Dermis blood vessel endothelial cell (primary cell): ENCODE results near the gene ITGA2. TPM values are rescaled to one million over a fixed set of nuclear protein-coding genes. Genes with fewer than 3 reads are reported as not detected.
A peak's percentile ranks its signal among the peaks of the same experiment; 100 is the strongest.

ENCODE experiments used
- DNase-seq: peaks from one replicate; pipeline ENCODE4 v3.0.0; 2010
- total RNA-seq: library from RNA; depleted of rRNA; stranded (reverse); fragments of >200 nt; gene quantifications from 2 replicates; pipeline ENCODE4 v1.2.3, GENCODE V29; 2014

The ITGA2 gene
- total RNA-seq, 1 donor from 2014 or later = 44.9 TPM

DNA sequence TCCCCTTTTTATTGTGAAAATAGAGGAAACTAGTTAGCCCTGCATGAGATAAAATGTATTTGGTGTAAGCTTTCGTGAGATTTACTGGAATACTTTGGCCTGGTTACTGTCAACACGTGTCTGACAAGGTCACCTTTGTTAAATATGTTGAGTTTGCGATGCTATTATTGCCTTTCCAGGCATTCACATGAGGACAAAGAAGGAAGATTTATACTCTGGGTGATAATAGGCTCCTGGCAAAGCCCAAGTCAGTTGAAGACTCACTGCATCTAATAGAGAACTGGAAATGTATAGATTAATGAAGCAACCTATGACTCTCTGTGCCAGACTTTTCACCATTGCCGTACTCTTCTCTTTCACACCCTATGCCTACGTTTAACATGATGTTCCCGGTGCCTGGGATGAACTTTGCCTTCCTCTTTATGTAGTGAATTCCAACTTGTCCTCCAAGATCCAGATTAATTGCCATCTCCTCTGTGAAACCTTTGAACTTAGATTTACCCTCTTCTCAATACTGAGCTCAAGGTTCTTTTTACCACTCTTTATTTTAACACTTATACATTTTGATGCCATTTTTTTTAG is 33.9 kb downstream of the ITGA2 start:
- DNase-seq = no peak

DNA sequence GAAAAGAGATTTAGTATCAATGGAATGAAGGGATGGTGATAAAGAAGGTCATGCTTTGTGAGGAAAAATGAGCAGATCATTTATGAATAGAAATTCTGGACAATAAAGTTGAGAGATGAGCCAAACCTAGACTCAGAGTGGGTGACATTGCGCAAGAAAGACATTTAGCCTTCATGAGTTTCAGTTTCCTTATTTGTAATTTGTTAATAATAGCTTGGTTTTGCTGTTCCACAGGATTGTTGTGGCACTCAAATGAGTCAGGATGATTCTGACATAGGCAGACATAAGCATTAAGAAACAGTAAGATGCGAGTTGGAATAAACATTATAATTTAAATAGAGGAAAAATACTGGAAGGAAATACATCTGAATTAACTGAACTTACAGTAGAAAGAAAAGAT is 34.8 kb downstream of the ITGA2 start:
- DNase-seq = peak; percentile 45

DNA sequence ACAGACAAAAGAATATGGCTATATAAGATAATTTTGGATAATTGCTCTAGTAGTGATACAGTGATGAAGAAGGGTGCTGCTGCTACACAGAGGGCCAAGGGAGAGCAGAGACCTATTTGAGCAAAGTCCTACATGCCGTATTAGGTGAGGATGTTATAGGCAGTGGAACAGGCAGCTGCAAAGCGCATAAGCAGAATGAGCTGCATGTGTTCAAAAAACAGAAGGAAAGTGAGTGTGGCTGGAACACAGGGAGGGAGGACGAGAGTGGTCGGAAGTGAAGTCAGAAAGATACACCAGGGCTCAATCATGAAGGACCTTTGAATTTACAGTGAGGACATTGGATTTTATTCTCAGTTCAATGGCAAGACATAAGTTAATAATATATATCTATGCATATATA is 35.4 kb downstream of the ITGA2 start:
- no peak for DNase-seq

DNA sequence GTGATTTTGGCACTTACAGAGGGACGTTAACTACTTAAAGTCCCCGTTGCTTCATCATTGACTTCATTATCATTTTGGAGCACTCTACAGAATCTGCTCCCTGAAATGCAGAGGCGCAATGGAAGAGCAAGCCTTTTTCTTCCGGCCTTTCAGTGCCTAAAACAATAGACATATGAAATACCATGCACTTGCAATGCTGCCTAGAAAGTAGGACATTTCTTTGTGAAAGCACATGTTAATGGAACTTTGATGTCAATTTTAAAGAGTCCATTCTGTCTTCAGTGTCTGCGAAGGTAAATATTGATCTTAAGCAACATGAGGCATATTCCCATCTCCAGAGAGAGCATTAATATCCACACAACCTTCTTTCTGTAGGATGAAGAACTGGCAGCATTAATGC is 36.3 kb downstream of the ITGA2 start:
- DNase-seq = no peak

DNA sequence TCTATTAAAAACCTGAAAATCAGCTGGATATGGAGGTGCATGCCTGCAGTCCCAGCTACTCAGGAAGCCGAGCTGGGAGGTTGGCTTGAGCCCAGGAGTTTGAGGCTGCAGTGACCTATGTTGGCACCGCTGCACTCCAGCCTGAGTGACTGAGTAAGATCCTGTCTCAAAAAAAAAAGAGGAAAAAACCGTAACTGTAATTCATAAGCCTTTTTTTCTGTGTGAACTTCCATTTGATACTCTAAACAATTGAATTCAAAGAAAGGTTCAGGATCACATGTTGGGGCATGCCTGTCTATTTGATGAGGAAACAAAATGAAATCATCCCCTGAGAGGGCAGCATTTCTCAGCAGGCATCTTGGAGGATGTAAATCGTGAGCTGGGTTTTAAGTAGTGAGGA is 38.8 kb downstream of the ITGA2 start:
- DNase-seq = peak; percentile 94

DNA sequence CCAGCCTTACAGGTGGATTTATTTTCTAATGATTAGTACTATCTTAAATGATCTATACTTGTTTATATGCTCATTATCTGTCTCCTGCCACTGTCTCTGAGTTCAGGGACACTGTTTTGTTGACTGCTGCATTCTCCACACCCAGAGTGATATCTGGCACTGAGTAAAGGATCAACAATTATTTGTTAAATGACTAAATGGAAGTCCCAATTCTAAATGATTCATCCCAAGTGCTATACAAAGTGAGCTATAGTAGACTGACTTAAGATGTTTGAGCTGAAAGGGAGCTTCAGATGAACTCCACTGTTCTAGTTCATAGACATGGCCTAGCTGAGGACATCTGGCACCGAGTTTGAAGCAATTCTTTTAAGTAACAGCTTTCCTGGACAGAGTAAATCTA is 40.5 kb downstream of the ITGA2 start:
- no peak for DNase-seq

DNA sequence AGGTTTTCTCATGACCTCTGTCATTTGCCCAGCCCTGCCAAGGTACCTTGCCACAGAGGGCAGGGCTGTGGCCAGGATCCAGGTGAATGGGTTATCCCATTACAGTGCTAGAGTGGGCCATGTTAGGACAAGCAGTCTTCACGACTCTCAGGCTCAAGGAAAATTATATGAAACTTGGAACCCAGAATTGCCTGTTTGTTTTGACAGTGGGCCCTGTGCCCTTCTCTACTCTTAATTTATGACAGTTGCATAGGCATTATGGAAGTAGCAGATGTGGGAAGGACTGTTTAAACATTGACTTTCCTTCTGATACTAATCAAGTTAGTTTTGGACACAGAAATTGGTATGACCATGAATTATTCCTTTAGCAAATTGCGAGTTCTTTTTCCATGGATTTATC is 41.7 kb downstream of the ITGA2 start:
- no peak for DNase-seq

DNA sequence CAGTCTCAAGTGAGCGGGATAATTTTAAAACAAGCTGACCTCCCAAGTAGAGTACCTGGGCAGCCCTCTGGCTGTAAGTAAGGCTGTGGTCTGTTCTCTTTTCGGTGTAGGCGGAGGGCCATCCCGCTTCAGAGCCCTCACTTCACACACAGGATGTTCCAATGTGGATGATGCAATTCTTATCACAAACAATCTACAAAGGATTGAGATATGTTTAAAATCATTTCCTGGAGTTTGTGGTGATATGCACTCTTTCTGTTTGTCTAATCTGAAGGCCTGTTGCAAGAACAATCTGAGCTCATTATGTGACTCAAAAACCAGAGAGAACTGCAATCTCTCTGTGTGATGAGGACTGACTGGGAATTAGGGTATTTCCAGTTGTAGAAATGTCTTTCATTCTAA is 42.5 kb downstream of the ITGA2 start:
- DNase-seq = peak; percentile 87

DNA sequence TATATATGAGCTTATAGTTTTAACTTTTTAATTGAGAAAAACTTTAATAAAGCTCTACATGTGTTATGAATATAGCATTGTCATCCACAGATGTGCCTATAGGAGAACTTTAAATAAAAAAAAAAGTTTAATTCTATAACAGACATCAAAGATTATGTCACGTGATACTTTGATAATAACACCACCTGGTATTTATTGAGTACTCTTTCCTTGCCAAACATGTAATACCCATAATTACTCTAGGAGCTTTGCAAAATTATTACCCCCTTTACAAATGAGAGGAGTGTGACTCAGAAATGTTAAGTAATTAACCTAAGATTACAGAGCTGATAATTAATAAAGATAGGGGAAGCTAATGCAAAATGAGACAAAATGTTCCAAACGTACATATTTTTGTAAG is 43.0 kb downstream of the ITGA2 start:
- DNase-seq = no peak

DNA sequence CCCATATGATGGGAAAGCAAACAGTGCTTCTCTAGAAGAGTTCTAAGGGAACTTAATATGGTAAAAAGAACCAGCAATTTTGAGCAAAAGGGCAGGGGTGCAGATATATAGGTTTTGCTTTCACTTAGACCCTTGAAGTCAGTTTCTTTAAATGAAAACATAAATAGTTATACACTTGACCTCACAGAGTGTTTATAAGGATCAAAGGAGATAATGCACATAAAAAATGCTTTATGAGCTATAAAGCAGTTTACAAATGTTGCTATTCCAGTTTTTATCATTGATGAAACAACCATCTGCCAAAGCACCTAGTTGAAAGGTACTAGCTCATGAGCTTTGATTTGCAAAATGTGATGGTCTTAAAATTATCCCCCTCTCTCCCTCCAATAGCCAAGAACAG is 45.7 kb downstream of the ITGA2 start:
- no peak for DNase-seq

DNA sequence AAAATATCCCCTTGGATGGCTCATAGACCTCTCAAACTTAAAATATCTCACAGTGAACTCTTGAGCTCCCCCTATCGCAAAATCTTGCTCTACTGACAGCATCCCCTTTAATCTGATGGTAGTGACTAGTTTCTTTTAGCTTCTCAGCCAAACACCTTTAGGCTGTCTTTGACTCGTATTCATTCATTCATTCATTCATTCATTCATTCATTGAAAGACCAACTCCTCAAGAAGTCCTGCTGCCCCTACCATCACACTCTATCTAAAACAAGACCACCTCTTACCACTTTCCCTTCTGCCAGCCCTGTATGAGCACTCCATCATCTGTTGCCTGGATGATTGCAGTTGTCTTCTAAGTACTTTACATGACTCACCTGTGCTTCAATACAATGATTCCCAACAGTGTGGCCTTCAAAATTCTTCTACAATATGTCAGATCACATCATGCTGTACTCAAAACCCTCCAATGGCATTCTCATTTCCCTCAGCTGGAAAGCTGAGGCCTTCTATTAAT is 46.8 kb downstream of the ITGA2 start:
- DNase-seq = peak; percentile 60

DNA sequence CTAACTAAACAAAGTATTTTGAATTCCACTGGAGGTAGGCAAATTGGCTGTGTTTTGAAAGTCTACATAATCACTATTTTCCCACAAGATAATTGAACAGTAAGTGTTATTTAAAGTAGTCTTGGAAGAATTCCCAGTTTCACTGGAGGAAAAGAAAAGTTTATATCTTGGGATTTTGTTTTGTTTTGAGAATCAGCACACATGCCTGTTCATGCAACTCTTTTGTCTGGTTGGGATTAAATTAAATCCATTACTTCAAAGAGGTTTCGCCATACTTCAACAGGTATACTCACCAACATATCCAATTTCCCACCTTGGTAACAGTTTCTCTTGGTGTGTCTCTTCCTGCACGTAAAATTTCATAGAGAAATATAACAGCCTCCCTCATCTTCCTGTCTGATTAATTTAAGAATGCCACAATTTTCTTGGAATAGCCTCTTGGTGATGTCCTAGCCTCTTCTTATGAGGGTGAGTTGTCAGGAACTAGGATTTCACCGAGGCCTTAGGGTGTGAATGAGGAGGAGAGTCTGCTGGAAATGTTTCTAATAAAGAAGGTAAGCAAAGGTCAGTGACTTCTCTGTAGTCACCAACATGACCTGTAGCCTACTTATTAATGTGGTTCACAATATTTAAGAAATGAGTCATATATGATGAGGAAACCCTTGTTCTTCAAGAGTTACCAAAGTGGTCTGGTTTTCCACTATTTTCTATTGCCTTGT is 48.1 kb downstream of the ITGA2 start:
- peak; percentile 85 for DNase-seq

DNA sequence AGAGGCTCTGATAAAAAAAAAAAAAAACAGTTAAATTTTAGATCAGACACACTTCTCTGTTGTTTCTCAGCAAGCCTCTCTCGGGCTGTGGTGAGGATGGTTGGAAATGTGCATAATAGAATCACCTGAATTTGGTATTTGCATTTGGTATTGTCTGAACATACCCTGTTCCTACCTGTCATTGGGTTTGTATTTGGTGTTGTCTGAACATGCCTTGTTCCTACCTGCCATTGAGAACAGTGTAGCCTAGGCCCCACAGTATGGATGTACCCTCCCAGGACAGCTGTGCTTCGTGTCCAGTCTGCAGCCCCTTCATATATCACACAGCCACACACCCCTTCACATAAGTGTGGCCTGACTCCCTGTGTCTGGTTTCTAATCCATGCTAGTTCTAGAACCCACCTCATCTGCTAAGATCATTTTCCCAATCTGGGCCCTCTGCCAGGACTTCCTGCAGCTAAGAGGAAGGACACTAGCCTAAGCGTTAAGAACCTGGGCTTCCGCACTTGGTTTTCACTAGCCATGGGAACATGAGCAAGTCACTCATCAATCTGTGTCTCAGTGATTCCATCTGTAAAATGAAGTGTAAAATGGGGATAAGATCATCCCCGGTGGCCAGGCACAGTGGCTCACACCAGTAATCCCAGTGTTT is 49.2 kb downstream of the ITGA2 start:
- peak; percentile 68 for DNase-seq

DNA sequence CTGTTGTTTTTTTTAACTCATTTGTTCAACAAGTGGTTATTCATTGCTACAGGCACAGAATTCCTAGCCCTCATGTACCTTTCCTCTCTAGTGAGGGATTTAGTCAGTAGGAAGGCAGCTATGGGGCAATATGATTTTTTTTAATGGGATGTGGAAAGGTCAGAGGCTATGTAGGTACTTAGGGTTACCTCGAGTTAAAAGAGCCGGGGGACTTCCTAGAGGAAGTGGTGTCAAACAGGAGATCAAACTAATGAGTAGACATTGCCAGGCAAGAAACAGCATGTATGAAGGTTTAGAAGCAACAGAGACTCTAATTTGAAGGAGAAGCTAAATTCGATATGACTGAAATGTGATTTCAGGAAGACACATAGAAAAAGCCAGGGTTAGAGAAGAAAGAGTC is 50.7 kb downstream of the ITGA2 start:
- DNase-seq = no peak

DNA sequence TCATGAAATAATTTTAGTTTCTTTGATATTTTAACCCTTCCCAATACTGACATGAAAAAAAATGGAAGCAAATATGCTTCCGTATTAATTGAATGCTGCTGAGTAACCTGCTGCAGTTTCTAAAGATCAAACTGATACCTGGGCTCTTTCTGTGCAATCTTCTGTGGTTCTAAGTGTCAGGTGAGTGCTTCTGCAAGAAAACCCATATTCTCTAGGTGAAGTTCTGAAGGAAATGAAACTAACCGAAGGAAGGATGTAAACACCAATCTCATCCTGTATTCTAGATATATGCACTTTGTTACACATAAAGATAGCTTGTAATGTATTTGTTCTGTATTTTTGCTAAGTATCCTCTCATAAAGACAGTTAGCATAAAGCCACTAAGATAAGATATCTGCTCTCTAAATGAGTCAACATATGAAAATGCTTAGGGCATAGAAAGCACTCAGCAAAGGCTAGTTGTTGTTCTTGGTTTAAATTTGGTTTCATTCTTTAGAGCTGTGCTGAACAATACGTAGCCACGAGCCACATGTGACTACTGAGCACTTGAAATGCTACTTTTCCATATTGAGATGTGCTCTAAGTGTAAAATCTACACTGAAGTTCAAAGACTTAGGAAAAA is 52.0 kb downstream of the ITGA2 start:
- DNase-seq = no peak

DNA sequence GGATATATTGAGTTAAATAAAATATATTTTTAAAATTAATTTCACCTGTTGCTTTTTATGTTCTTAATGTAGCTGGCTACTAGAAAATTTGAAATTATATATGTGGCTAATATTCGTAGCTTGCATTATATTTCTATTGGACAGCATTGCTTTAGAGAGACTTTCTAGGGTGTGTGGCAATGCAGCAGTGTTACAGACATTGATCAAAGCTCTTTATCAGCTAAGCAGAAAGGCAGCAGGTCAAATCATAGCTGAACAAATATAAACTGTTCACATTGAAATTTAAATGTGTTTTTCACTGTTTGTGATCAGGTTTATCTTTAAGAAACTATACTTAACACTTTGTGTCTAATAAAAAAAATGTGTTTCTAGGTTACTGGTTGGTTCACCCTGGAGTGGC is 52.6 kb downstream of the ITGA2 start:
- no peak for DNase-seq

DNA sequence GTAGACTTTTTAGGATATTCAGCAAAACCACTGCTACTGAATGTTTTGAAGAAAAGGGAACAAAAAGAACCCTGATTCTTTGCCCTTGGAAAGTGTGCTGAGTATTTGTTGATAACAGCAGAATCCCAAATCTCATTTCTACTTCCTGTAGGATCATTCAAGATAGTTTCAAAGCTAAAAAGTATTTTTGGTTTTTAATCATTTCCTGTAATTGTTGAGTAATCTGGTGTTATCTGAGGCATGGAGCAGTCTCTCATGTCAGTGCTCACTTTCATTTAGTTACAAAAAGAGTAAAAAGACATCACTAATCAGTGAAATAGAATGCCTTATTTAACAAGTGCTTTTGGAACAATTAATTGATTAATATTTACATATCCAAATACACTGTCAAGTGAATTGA is 56.1 kb downstream of the ITGA2 start:
- DNase-seq = peak; percentile 41

DNA sequence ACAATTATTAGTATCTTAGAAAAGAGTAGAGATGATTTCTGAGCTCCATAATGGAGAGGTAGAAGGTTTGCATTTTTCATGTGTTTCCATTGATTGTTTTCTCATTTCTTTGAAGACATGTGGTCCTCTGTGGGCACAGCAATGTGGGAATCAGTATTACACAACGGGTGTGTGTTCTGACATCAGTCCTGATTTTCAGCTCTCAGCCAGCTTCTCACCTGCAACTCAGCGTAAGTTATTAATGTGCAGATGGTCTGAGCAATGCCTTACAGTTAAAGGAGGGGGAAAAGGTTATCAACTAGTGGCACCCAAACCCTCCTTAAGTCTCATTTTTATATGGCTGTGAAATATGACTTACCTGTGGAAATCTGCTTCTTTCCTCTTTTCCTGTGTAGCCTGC is 59.1 kb downstream of the ITGA2 start:
- no peak for DNase-seq

DNA sequence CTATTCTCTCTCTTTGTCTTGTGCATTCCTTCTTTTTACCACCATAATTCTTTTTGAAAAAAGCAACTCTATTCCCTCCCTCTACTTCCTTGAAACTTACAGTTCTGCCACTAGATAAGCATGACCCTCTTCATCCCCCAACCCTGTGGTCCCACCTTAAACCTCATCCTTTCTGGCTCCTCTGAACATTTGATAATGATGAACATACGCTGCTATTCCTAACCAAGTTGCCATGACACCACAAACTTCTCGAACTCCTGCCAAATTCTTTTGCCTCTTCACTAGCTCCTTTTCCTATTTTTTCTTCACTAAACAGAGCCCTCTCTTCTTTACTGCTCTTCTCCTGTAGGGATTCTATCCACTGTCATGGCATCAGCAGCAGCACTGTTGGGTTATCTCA is 63.3 kb downstream of the ITGA2 start:
- no peak for DNase-seq

DNA sequence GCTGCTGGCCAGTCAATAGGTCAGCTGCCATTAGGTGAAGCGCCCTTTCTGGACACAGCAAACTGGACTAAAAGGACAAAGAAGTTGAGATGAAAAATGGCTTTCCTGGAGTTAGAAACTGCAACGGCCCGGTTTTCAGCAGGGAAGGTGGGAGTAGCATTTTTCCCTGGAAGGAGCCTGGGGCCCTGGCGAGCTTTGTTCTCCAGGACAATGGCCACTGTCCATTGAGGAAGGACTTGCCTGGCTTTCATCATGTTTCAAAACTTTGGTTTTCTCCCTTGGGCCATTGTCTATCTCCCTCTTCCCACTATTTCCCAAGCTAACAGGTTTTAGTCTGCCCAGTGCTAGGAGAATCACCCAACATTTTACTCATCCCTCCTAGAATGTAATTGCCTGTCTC is 64.2 kb downstream of the ITGA2 start:
- no peak for DNase-seq

DNA sequence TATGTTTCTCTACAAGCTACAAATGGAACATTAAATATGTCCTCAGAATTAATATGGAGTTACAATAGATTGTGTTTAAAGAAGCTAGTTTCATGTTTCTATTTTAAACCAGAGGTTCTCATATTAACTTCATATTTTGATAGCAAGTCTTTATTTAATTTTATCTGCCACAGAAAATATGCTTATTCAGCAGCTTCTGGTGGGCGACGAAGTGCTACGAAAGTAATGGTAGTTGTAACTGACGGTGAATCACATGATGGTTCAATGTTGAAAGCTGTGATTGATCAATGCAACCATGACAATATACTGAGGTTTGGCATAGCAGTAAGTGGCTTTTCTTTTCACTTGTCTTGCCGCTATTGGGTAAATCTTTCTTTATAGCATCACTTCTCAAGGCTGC is 66.2 kb downstream of the ITGA2 start:
- DNase-seq = no peak

DNA sequence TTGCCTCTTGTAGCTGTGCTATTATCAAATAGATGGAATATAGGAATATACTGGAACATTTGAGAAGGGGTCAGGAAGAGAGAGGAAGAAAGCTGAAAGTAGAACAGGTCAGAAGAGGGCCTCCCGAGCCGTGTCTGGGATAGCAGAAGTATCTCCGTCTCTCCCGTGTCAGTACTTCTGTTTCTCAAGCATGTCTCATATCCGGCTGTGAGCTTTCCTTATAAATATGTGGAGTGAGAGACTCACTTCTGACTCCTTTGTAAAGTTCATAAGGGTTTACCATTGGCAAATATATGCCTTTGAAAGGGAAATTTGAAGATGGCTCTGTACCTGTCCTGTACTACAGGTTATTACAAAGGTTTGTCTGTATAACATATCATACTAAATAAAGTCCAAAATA is 70.1 kb downstream of the ITGA2 start:
- DNase-seq = peak; percentile 15

DNA sequence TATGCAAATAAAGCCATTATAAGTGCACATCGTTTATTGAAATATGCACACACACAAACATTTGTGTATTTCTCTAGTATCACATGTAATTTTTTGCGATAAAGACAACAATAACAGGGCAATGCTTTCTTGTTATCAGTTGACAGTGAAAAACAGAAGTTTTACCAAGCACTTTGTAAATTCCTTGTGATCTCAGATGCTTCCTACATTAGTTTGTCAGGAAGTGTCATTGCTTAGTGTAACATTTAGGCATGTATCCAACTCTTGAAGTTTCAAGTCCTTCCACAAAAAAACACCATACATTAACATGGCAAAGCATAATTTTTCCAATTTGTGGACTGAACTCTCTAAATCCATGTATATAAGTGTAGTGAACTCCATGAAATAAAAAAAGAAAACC is 74.0 kb downstream of the ITGA2 start:
- DNase-seq = peak; percentile 85

DNA sequence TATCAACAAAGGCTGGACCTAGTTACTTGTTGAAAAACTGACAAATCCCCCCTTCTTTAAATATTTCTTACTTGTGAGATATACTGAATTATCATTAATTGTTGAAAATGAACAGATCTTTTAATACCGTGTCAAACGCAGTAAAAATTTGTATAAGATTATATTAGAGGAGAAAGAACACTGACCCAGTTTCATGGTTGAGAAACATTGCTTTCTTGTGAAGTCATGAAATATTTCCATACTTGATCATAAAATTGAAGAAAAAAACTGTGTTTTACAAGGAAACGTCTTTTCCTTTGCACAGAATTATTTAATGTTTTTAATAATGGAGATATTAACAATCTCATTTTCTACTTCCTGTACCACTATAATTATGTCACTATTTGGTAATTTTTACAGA is 74.6 kb downstream of the ITGA2 start:
- DNase-seq = no peak
